ENCODE results near the gene TANC1.

Gene TANC1

GRCh38 chr2:159227467-159227866 is 259.0 kb downstream of the TANC1 start:
- Histone ChIP-seq H3K9me3 (ENCODE audit: control extremely low read depth in 1 of 5, control insufficient read depth in 4 of 5, insufficient read depth in 2 of 5, low read depth in 1 of 5, low read length in 4 of 5) (no peaks in the 10 kb centered on the region), H3K4me1 (ENCODE audit: control extremely low read depth in 1 of 4, control insufficient read depth in 4 of 4, insufficient read depth in 4 of 4, low read length in 3 of 4) (peaks cover 0 to 6% (median 4%) of the 10 kb centered on the region in 4 experiments), H3K36me3 (ENCODE audit: control insufficient read depth in 4 of 4, insufficient read depth in 4 of 4, low read length in 3 of 4) (peaks cover 0 to 49% (median 30%) of the 10 kb centered on the region in 4 experiments), H3K27ac (ENCODE audit: insufficient read depth in 1 of 2, low read depth in 1 of 2, low read length in 2 of 2, poor library complexity in 1 of 2, severe bottlenecking in 2 of 2) (no peak overlapping the region), H3K4me3 (ENCODE audit: control insufficient read depth in 1 of 7, extremely low read depth in 1 of 7, insufficient read depth in 4 of 7, low read depth in 2 of 7, low read length in 6 of 7) (no peak overlapping the region), H3K27me3 (replicated peaks in 2 of 5; ENCODE audit: control insufficient read depth in 4 of 5, insufficient read depth in 5 of 5, low read length in 4 of 5) (no peaks in the 10 kb centered on the region)
- POLR2A ChIA-PET: interaction anchor here (0.6 kb wide), 1 partner anchor 8 kb away, joined by 5 read pairs; no protein-coding TSS in a partner anchor
- no peak for DNase-seq
- 50% methylated on average over 2 of the region's 3 CpGs for WGBS (ENCODE audit: insufficient coverage)
- CTCF ChIA-PET: interaction anchor here (0.6 to 1.7 kb wide), 4 partner anchors 10 to 22 kb away, joined by 3 to 4 read pairs (median 4); no protein-coding TSS in a partner anchor

GRCh38 chr2:159228081-159228581 is 259.7 kb downstream of the TANC1 start:
- 95% methylated on average over 11 of the region's 14 CpGs for WGBS (ENCODE audit: insufficient coverage)
- ChIA-PET POLR2A (no interaction called here), CTCF (interaction anchor here (0.8 to 1.1 kb wide), 2 partner anchors 13 to 22 kb away, joined by 3 read pairs; no protein-coding TSS in a partner anchor)
- Histone ChIP-seq H3K9me3 (ENCODE audit: control extremely low read depth in 1 of 5, control insufficient read depth in 4 of 5, insufficient read depth in 2 of 5, low read depth in 1 of 5, low read length in 4 of 5) (no peaks in the 10 kb centered on the region), H3K4me3 (ENCODE audit: control insufficient read depth in 1 of 7, extremely low read depth in 1 of 7, insufficient read depth in 4 of 7, low read depth in 2 of 7, low read length in 6 of 7) (no peak overlapping the region), H3K27me3 (replicated peaks in 2 of 5; ENCODE audit: control insufficient read depth in 4 of 5, insufficient read depth in 5 of 5, low read length in 4 of 5) (no peaks in the 10 kb centered on the region), H3K4me1 (ENCODE audit: control extremely low read depth in 1 of 4, control insufficient read depth in 4 of 4, insufficient read depth in 4 of 4, low read length in 3 of 4) (peaks cover 0 to 6% (median 4%) of the 10 kb centered on the region in 4 experiments), H3K36me3 (ENCODE audit: control insufficient read depth in 4 of 4, insufficient read depth in 4 of 4, low read length in 3 of 4) (peaks cover 0 to 50% (median 30%) of the 10 kb centered on the region in 4 experiments), H3K27ac (ENCODE audit: insufficient read depth in 1 of 2, low read depth in 1 of 2, low read length in 2 of 2, poor library complexity in 1 of 2, severe bottlenecking in 2 of 2) (no peak overlapping the region)
- no peak for DNase-seq

GRCh38 chr2:159229476-159230144 is 261.2 kb downstream of the TANC1 start:
- Histone ChIP-seq H3K4me1 (ENCODE audit: control extremely low read depth in 1 of 4, control insufficient read depth in 4 of 4, insufficient read depth in 4 of 4, low read length in 3 of 4) (peaks cover 0 to 6% (median 4%) of the 10 kb centered on the region in 4 experiments), H3K36me3 (ENCODE audit: control insufficient read depth in 4 of 4, insufficient read depth in 4 of 4, low read length in 3 of 4) (peaks cover 3 to 43% (median 30%) of the 10 kb centered on the region in 4 experiments), H3K27me3 (replicated peaks in 2 of 5; ENCODE audit: control insufficient read depth in 4 of 5, insufficient read depth in 5 of 5, low read length in 4 of 5) (no peaks in the 10 kb centered on the region), H3K4me3 (ENCODE audit: control insufficient read depth in 1 of 7, extremely low read depth in 1 of 7, insufficient read depth in 4 of 7, low read depth in 2 of 7, low read length in 6 of 7) (no peak overlapping the region), H3K9me3 (ENCODE audit: control extremely low read depth in 1 of 5, control insufficient read depth in 4 of 5, insufficient read depth in 2 of 5, low read depth in 1 of 5, low read length in 4 of 5) (no peaks in the 10 kb centered on the region), H3K27ac (ENCODE audit: insufficient read depth in 1 of 2, low read depth in 1 of 2, low read length in 2 of 2, poor library complexity in 1 of 2, severe bottlenecking in 2 of 2) (no peak overlapping the region)
- POLR2A ChIA-PET: no interaction called here
- DNase-seq: no peak
- CTCF ChIA-PET: interaction anchor here (1.2 kb wide), 1 partner anchor 18 kb away, joined by 3 read pairs; no protein-coding TSS in a partner anchor
- WGBS (ENCODE audit: insufficient coverage): 99% methylated on average over 15 of the region's 15 CpGs

GRCh38 chr2:159230145-159230877 is 261.9 kb downstream of the TANC1 start:
- peaks cover 0 to 6% (median 4%) of the 10 kb centered on the region in 4 experiments for H3K4me1 ChIP-seq (ENCODE audit: control extremely low read depth in 1 of 4, control insufficient read depth in 4 of 4, insufficient read depth in 4 of 4, low read length in 3 of 4)
- ChIA-PET CTCF (interaction anchor here (1.2 kb wide), 1 partner anchor 17 kb away, joined by 3 read pairs; no protein-coding TSS in a partner anchor), POLR2A (no interaction called here)
- no peak overlapping the region for H3K27ac ChIP-seq (ENCODE audit: insufficient read depth in 1 of 2, low read depth in 1 of 2, low read length in 2 of 2, poor library complexity in 1 of 2, severe bottlenecking in 2 of 2)
- H3K36me3 ChIP-seq (ENCODE audit: control insufficient read depth in 4 of 4, insufficient read depth in 4 of 4, low read length in 3 of 4): peaks cover 6 to 45% (median 30%) of the 10 kb centered on the region in 4 experiments
- 98% methylated on average over 19 of the region's 19 CpGs for WGBS (ENCODE audit: insufficient coverage)
- H3K27me3 ChIP-seq (replicated peaks in 2 of 5; ENCODE audit: control insufficient read depth in 4 of 5, insufficient read depth in 5 of 5, low read length in 4 of 5): no peaks in the 10 kb centered on the region
- no peak overlapping the region for H3K4me3 ChIP-seq (ENCODE audit: control insufficient read depth in 1 of 7, extremely low read depth in 1 of 7, insufficient read depth in 4 of 7, low read depth in 2 of 7, low read length in 6 of 7)
- H3K9me3 ChIP-seq (ENCODE audit: control extremely low read depth in 1 of 5, control insufficient read depth in 4 of 5, insufficient read depth in 2 of 5, low read depth in 1 of 5, low read length in 4 of 5): no peaks in the 10 kb centered on the region
- no peak for DNase-seq

DNA sequence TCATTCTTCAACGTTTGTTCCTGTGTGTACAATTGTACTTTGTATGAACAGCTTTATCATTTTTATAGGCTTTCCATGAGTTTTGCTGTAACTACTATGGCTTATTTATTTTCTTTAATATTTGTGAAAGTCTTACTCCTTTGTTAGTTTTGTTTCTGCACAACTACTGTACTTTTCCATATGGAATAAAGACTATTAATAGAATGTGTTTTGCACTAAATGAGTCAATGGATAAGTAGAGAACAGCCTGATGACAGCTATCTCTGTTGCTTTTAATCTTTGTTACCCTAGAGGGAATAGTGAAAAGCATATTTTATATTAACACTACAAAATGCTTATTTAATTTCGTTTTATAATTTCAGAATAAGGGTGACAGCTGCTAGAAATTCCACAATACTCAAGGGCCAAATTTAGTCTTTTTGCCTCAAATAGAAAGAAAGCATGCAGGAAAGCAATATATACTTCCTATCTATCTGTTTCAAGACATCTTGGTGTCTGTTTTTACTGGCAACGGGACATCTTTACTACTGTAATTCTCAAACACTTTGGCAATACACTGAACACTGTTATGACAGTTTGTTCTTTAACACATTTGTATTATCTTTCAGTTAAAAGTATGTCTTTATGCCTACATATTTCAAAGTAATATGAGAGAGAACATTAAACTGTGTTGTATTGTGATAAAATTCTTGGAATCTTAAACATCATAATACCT is 264.2 kb downstream of the TANC1 start:
- no peaks in the 10 kb centered on the region for H3K9me3 ChIP-seq (ENCODE audit: control extremely low read depth in 1 of 5, control insufficient read depth in 4 of 5, insufficient read depth in 2 of 5, low read depth in 1 of 5, low read length in 4 of 5)
- POLR2A ChIA-PET: no interaction called here
- no peaks in the 10 kb centered on the region for H3K4me1 ChIP-seq (ENCODE audit: control extremely low read depth in 1 of 4, control insufficient read depth in 4 of 4, insufficient read depth in 4 of 4, low read length in 3 of 4)
- no peaks in the 10 kb centered on the region for H3K27me3 ChIP-seq (replicated peaks in 2 of 5; ENCODE audit: control insufficient read depth in 4 of 5, insufficient read depth in 5 of 5, low read length in 4 of 5)
- H3K27ac ChIP-seq (ENCODE audit: insufficient read depth in 1 of 2, low read depth in 1 of 2, low read length in 2 of 2, poor library complexity in 1 of 2, severe bottlenecking in 2 of 2): peak overlapping the region in 1 of 2 experiments; percentile 15
- DNase-seq: no peak
- no peak overlapping the region for H3K4me3 ChIP-seq (ENCODE audit: control insufficient read depth in 1 of 7, extremely low read depth in 1 of 7, insufficient read depth in 4 of 7, low read depth in 2 of 7, low read length in 6 of 7)
- CTCF ChIA-PET: interaction anchor here (1.2 kb wide), 1 partner anchor 16 kb away, joined by 4 read pairs; no protein-coding TSS in a partner anchor
- peaks cover 10 to 53% (median 34%) of the 10 kb centered on the region in 4 experiments for H3K36me3 ChIP-seq (ENCODE audit: control insufficient read depth in 4 of 4, insufficient read depth in 4 of 4, low read length in 3 of 4)
- WGBS (ENCODE audit: insufficient coverage): no CpG with 5 or more reads among the region's 3 CpGs

DNA sequence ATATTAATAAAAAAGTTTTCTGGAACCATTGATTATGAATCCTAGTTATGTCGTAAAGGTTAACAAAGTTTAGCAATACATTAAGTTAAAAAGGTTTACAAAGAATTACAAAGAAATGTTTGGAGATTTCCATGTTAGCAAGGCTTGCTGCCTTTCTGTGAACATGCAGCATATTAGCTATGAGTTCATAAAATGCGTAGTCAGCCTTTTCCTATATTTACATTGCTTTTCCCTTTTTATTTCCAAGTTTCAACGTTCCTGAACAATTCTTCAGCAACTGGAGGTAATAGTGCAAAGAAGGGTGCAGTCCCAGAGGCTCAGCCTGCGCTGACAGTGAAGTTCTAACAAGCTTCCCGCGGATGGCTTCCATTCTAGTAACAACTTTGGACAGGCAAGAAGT is 266.4 kb downstream of the TANC1 start:
- Histone ChIP-seq H3K4me3 (ENCODE audit: control insufficient read depth in 1 of 7, extremely low read depth in 1 of 7, insufficient read depth in 4 of 7, low read depth in 2 of 7, low read length in 6 of 7) (no peak overlapping the region), H3K27ac (ENCODE audit: insufficient read depth in 1 of 2, low read depth in 1 of 2, low read length in 2 of 2, poor library complexity in 1 of 2, severe bottlenecking in 2 of 2) (no peak overlapping the region), H3K27me3 (replicated peaks in 2 of 5; ENCODE audit: control insufficient read depth in 4 of 5, insufficient read depth in 5 of 5, low read length in 4 of 5) (no peaks in the 10 kb centered on the region), H3K4me1 (ENCODE audit: control extremely low read depth in 1 of 4, control insufficient read depth in 4 of 4, insufficient read depth in 4 of 4, low read length in 3 of 4) (no peaks in the 10 kb centered on the region), H3K9me3 (ENCODE audit: control extremely low read depth in 1 of 5, control insufficient read depth in 4 of 5, insufficient read depth in 2 of 5, low read depth in 1 of 5, low read length in 4 of 5) (no peaks in the 10 kb centered on the region), H3K36me3 (ENCODE audit: control insufficient read depth in 4 of 4, insufficient read depth in 4 of 4, low read length in 3 of 4) (peaks cover 12 to 56% (median 32%) of the 10 kb centered on the region in 4 experiments)
- POLR2A ChIA-PET: no interaction called here
- DNase-seq: no peak
- CTCF ChIA-PET: interaction anchor here (0.9 kb wide), 1 partner anchor 13 kb away, joined by 3 read pairs; no protein-coding TSS in a partner anchor
- WGBS (ENCODE audit: insufficient coverage): 96% methylated on average over 3 of the region's 6 CpGs

All from common myeloid progenitor, CD34-positive (primary cell).